Chondrocyte (in vitro differentiated cells): ENCODE data around the gene ZNF326. TPM values are rescaled to one million over a fixed set of nuclear protein-coding genes. Genes with fewer than 3 reads are reported as not detected.
A peak's percentile ranks its signal among the peaks of the same experiment; 100 is the strongest.

Experiments used
- DNase-seq: peaks from one replicate; pipeline ENCODE4 v3.0.0; 2021; ENCODE audit warnings: mixed read lengths, low spot score
- H3K27ac Mint-ChIP-seq: one replicate; pipeline ENCODE4 v1.8.0; 2021; ENCODE audit warnings: mild to moderate bottlenecking, moderate library complexity, mixed read lengths; ENCODE audit not compliant: unreplicated experiment
- H3K27me3 Mint-ChIP-seq: 2 replicates; pipeline ENCODE4 v1.8.0; 2021; ENCODE audit warnings: low read depth, mixed read lengths
- H3K36me3 Mint-ChIP-seq: 2 replicates; pipeline ENCODE4 v1.8.0; 2021; ENCODE audit warnings: low read depth, mixed read lengths
- H3K4me1 Mint-ChIP-seq: 2 replicates; pipeline ENCODE4 v1.8.0; 2021; ENCODE audit warnings: low read depth, mild to moderate bottlenecking, mixed read lengths
- H3K4me3 Mint-ChIP-seq: one replicate; pipeline ENCODE4 v1.8.0; 2021; ENCODE audit warnings: mild to moderate bottlenecking, moderate library complexity, mixed read lengths; ENCODE audit not compliant: unreplicated experiment
- H3K9me3 Mint-ChIP-seq: 2 replicates; pipeline ENCODE4 v1.8.0; 2021; ENCODE audit warnings: low read depth, mixed read lengths
- CTCF ChIP-seq: fragments of 200-600 bp; sonication (generic); IDR thresholded peaks from 2 replicates; pipeline ENCODE4 v1.5.0; 2021; ENCODE audit warnings: antibody characterized with exemption, mild to moderate bottlenecking, moderate library complexity
- long read RNA-seq: library from polyadenylated mRNA; stranded (forward); transcript quantifications from one replicate; pipeline ENCODE4 v2.0.0, GENCODE V29; 2021
- total RNA-seq: library from RNA; stranded (reverse); gene quantifications from 3 replicates; pipeline ENCODE4 v1.2.1, GENCODE V29; 2021

Gene ZNF326
- 17.9 to 30.0 TPM (median 19.3 TPM) in 3 replicates for total RNA-seq
- long read RNA-seq, partial matches to known transcripts: 4 of 12 reads
- long read RNA-seq, other reads (novel, unspliced or antisense): 4 of 12 reads

- peaks cover 36% of the 10 kb centered on the region for H3K4me1 Mint-ChIP-seq
- peak; percentile 98 for DNase-seq
These were observed at the start of gene ZNF326 for GRCh38 chr1:89994805-89995597. ZNF326 (plus strand) TSS chr1:89995110; CDS start chr1:89995258, 148 bp downstream.

GRCh38 chr1:89945852-89946476, 48.9 kb upstream of the ZNF326 start:
- H3K4me1 Mint-ChIP-seq: peaks cover 7% of the 10 kb centered on the region
- no peak overlapping the region for H3K27ac Mint-ChIP-seq
- DNase-seq: no peak

More at GRCh38 chr1:89994805-89995597, at the start of gene ZNF326:
- Mint-ChIP-seq H3K27ac (peak within 1 kb of the TSS; percentile 99), H3K27me3 (no peaks in the 10 kb centered on the region), H3K36me3 (no peaks in the 10 kb centered on the region), H3K4me3 (peak within 1 kb of the TSS; percentile 92), H3K9me3 (no peaks in the 10 kb centered on the region)
- TF ChIP-seq CTCF: peak; percentile 50

GRCh38 chr1:89946532-89946931, 48.4 kb upstream of the ZNF326 start:
- Mint-ChIP-seq H3K4me3 (no peak overlapping the region), H3K4me1 (peaks cover 9% of the 10 kb centered on the region), H3K36me3 (no peaks in the 10 kb centered on the region), H3K27ac (no peak overlapping the region), H3K27me3 (no peaks in the 10 kb centered on the region), H3K9me3 (no peaks in the 10 kb centered on the region)
- TF ChIP-seq CTCF: no peak
- DNase-seq: no peak

More at GRCh38 chr1:89945852-89946476, 48.9 kb upstream of the ZNF326 start:
- no peaks in the 10 kb centered on the region for H3K9me3 Mint-ChIP-seq
- TF ChIP-seq CTCF: no peak
- no peaks in the 10 kb centered on the region for H3K27me3 Mint-ChIP-seq
- H3K36me3 Mint-ChIP-seq: no peaks in the 10 kb centered on the region
- no peak overlapping the region for H3K4me3 Mint-ChIP-seq

GRCh38 chr1:89948722-89949345, 46.1 kb upstream of the ZNF326 start:
- Mint-ChIP-seq H3K27ac (no peak overlapping the region), H3K9me3 (no peaks in the 10 kb centered on the region), H3K36me3 (no peaks in the 10 kb centered on the region), H3K4me3 (no peak overlapping the region), H3K27me3 (no peaks in the 10 kb centered on the region), H3K4me1 (peaks cover 19% of the 10 kb centered on the region)
- no peak for DNase-seq
- no peak for TF ChIP-seq CTCF

- Mint-ChIP-seq H3K4me3 (no peak overlapping the region), H3K9me3 (no peaks in the 10 kb centered on the region), H3K36me3 (no peaks in the 10 kb centered on the region), H3K4me1 (peaks cover 19% of the 10 kb centered on the region), H3K27ac (no peak overlapping the region), H3K27me3 (no peaks in the 10 kb centered on the region)
- no peak for DNase-seq
- no peak for TF ChIP-seq CTCF
These were observed 44.8 kb upstream of the ZNF326 start for GRCh38 chr1:89949991-89950624.
